H1 (cell line): ENCODE data around the gene ARID3B. TPM values are rescaled to one million over a fixed set of nuclear protein-coding genes. Genes with fewer than 3 reads are reported as not detected.

Source experiments
- CTCF ChIA-PET: fragments of 300-600 bp; sonication (Branson Sonifier 250); formaldehyde crosslinking; loops from one replicate; lab custom pipeline; 2021; ENCODE audit not compliant: partially characterized antibody; lab: Charles Lee
- POLR2A ChIA-PET: fragments of 300-600 bp; sonication (Branson Sonifier 250); formaldehyde crosslinking; loops from one replicate; lab custom pipeline; 2021; ENCODE audit warnings: inconsistent platforms; ENCODE audit not compliant: partially characterized antibody; lab: Charles Lee
- DNase-seq, 2 experiments: peaks; one replicate each; pipeline versions ENCODE4 v3.0.0 to v3.0.0-alpha.2; 2010 to 2022; ENCODE audit warnings: low spot score in 2 of 2, low read depth in 1 of 2, mixed read lengths in 1 of 2
- FAIRE-seq: peaks from 2 replicates; lab custom pipeline; 2011; peaks lifted over from hg19 to GRCh38; lab: Jason Lieb, UNC
- H2AFZ ChIP-seq: 2 replicates; pipeline ENCODE4 v1.8.1; 2012; ENCODE audit warnings: low read length, inconsistent platforms
- H2AK5ac ChIP-seq: 2 replicates; pipeline ENCODE4 v1.6.1; 2013; ENCODE audit warnings: low read depth, low read length
- H2BK120ac ChIP-seq: replicated peaks from 2 replicates; pipeline ENCODE3; 2013; ENCODE audit warnings: low read depth, low read length, inconsistent platforms
- H2BK12ac ChIP-seq: 2 replicates; pipeline ENCODE4 v1.6.1; 2013; ENCODE audit warnings: low read depth, low read length
- H2BK15ac ChIP-seq: 2 replicates; pipeline ENCODE4 v1.6.1; 2013; ENCODE audit warnings: low read length
- H2BK20ac ChIP-seq: 2 replicates; pipeline ENCODE4 v1.6.1; 2013; ENCODE audit warnings: low read length
- H2BK5ac ChIP-seq: 2 replicates; pipeline ENCODE4 v1.6.1; 2013; ENCODE audit warnings: low read depth, low read length
- H3K14ac ChIP-seq: 2 replicates; pipeline ENCODE4 v1.6.1; 2013; ENCODE audit warnings: inconsistent platforms; ENCODE audit not compliant: insufficient read length
- H3K18ac ChIP-seq: 2 replicates; pipeline ENCODE4 v1.6.1; 2013; ENCODE audit warnings: low read length; ENCODE audit errors: extremely low read depth
- H3K23ac ChIP-seq: 2 replicates; pipeline ENCODE4 v1.6.1; 2013; ENCODE audit warnings: inconsistent platforms; ENCODE audit not compliant: insufficient read length
- H3K23me2 ChIP-seq: 2 replicates; pipeline ENCODE4 v1.6.1; 2013; ENCODE audit warnings: low read depth, low read length
- H3K27ac ChIP-seq: 2 replicates; pipeline ENCODE4 v1.6.1; 2011; ENCODE audit warnings: low read depth, low read length, inconsistent platforms
- H3K27me3 ChIP-seq, 4 experiments: replicated peaks in 1 of 4; 1 replicate in 1 of 4; 2 replicates in 3 of 4; pipeline versions ENCODE4 v1.6.1 to v1.8.1; 2011 to 2013; ENCODE audit warnings: low read length in 3 of 4, mild to moderate bottlenecking in 3 of 4, inconsistent platforms in 2 of 4, mixed read lengths in 2 of 4, moderate library complexity in 1 of 4; ENCODE audit not compliant: control insufficient read depth in 3 of 4, insufficient read depth in 3 of 4; ENCODE audit errors: extremely low read depth in 1 of 4
- H3K36me3 ChIP-seq, 4 experiments: 2 replicates each; pipeline versions ENCODE4 v1.6.1 to v1.8.1; 2011 to 2013; ENCODE audit warnings: mild to moderate bottlenecking in 4 of 4, low read length in 3 of 4, moderate library complexity in 2 of 4, control low read depth in 1 of 4, inconsistent platforms in 1 of 4; ENCODE audit not compliant: insufficient read depth in 4 of 4, control insufficient read depth in 2 of 4
- H3K4ac ChIP-seq: replicated peaks from 2 replicates; pipeline ENCODE3; 2013; ENCODE audit warnings: low read length, low read depth, mixed read lengths, inconsistent platforms; ENCODE audit not compliant: insufficient read length
- H3K4me1 ChIP-seq, 4 experiments: replicated peaks in 1 of 4; 1 replicate in 1 of 4; 2 replicates in 3 of 4; pipeline versions ENCODE4 v1.6.1 to v1.8.1; 2011 to 2013; ENCODE audit warnings: low read length in 3 of 4, inconsistent platforms in 2 of 4, mixed read lengths in 1 of 4; ENCODE audit not compliant: insufficient read depth in 4 of 4, control insufficient read depth in 3 of 4
- H3K4me2 ChIP-seq, 2 experiments: 2 replicates each; pipeline versions ENCODE4 v1.6.1 to v1.8.1; 2011 to 2013; ENCODE audit warnings: low read depth in 2 of 2, low read length in 2 of 2, control low read depth in 1 of 2, inconsistent platforms in 1 of 2, mild to moderate bottlenecking in 1 of 2; ENCODE audit not compliant: insufficient read depth in 1 of 2
- H3K4me3 ChIP-seq, 4 experiments: fragments of 200-600, 300-600 bp in 1 of 4; sonication (generic), shearing (Covaris generic), sonication (Bioruptor Twin) in 1 of 4; 2 replicates each; pipeline versions ENCODE4 v1.5.1 to v1.8.1; 2011 to 2016; ENCODE audit warnings: low read length in 4 of 4, low read depth in 3 of 4, control low read depth in 2 of 4, inconsistent platforms in 2 of 4, mild to moderate bottlenecking in 2 of 4, mixed read lengths in 1 of 4, moderate library complexity in 1 of 4; ENCODE audit not compliant: insufficient read depth in 2 of 4; ENCODE audit errors: extremely low read depth in 1 of 4
- H3K56ac ChIP-seq: replicated peaks from 2 replicates; pipeline ENCODE3; 2013; ENCODE audit warnings: low read depth, mild to moderate bottlenecking, mixed read lengths, low read length, inconsistent platforms; ENCODE audit not compliant: insufficient read length
- H3K79me1 ChIP-seq: 2 replicates; pipeline ENCODE4 v1.6.1; 2013; ENCODE audit warnings: low read depth, low read length, control low read depth
- H3K79me2 ChIP-seq, 2 experiments: 2 replicates each; pipeline versions ENCODE4 v1.6.1 to v1.8.1; 2012 to 2013; ENCODE audit warnings: low read length in 2 of 2, mild to moderate bottlenecking in 2 of 2, inconsistent platforms in 1 of 2; ENCODE audit not compliant: insufficient read depth in 2 of 2, control insufficient read depth in 1 of 2
- H3K9ac ChIP-seq, 4 experiments: replicated peaks in 1 of 4; 1 replicate in 1 of 4; 2 replicates in 3 of 4; pipeline versions ENCODE4 v1.6.1 to v1.8.1; 2011 to 2013; ENCODE audit warnings: low read depth in 3 of 4, low read length in 3 of 4, control low read depth in 2 of 4, mild to moderate bottlenecking in 2 of 4, moderate library complexity in 2 of 4, inconsistent platforms in 1 of 4; ENCODE audit errors: extremely low read depth in 1 of 4
- H3K9me3 ChIP-seq, 2 experiments: 2 replicates each; pipeline versions ENCODE4 v1.6.1 to v1.8.1; 2012 to 2013; ENCODE audit warnings: mild to moderate bottlenecking in 2 of 2, moderate library complexity in 2 of 2, control low read depth in 1 of 2, inconsistent platforms in 1 of 2, low read depth in 1 of 2, low read length in 1 of 2, mixed read lengths in 1 of 2; ENCODE audit not compliant: insufficient read depth in 2 of 2
- H4K20me1 ChIP-seq, 2 experiments: replicated peaks in 1 of 2; 2 replicates each; pipeline versions ENCODE3 to v1.8.1; 2011 to 2013; ENCODE audit warnings: inconsistent platforms in 2 of 2, low read length in 2 of 2, mild to moderate bottlenecking in 1 of 2; ENCODE audit not compliant: insufficient read depth in 2 of 2, control insufficient read depth in 1 of 2
- H4K5ac ChIP-seq: 2 replicates; pipeline ENCODE4 v1.6.1; 2013; ENCODE audit warnings: low read length, low read depth, mixed read lengths, inconsistent platforms; ENCODE audit not compliant: insufficient read length
- H4K8ac ChIP-seq: 2 replicates; pipeline ENCODE4 v1.8.0; 2013; ENCODE audit warnings: mild to moderate bottlenecking, moderate library complexity, low read length, inconsistent platforms; ENCODE audit not compliant: insufficient read depth; ENCODE audit errors: extremely low read depth
- H4K91ac ChIP-seq: replicated peaks from 2 replicates; pipeline ENCODE3; 2013; ENCODE audit warnings: low read length, mixed read lengths, inconsistent platforms; ENCODE audit not compliant: insufficient read length
- BRCA1 ChIP-seq: IDR thresholded peaks from 2 replicates; pipeline ENCODE4 v1.6.1; 2012; ENCODE audit warnings: low read depth, low read length, improper control_type of control experiment
- CTCF ChIP-seq, 3 experiments: IDR thresholded peaks; 1 replicate in 2 of 3; 2 replicates in 1 of 3; pipeline versions ENCODE4 v1.5.1 to v1.6.1; 2011; ENCODE audit warnings: low read length in 3 of 3, mild to moderate bottlenecking in 3 of 3, inconsistent platforms in 2 of 3, low read depth in 1 of 3, moderate library complexity in 1 of 3; ENCODE audit not compliant: insufficient read depth in 1 of 3; ENCODE audit errors: control extremely low read depth in 1 of 3
- RXRA ChIP-seq: IDR thresholded peaks from 2 replicates; pipeline ENCODE4 v1.6.1; 2011; ENCODE audit warnings: low read depth, mild to moderate bottlenecking, low read length, moderate library complexity; ENCODE audit not compliant: insufficient read depth
- TCF12 ChIP-seq: IDR thresholded peaks from 2 replicates; pipeline ENCODE4 v1.6.1; 2011; ENCODE audit warnings: low read depth, mild to moderate bottlenecking, low read length
- WGBS, 2 experiments: shearing (Covaris generic) in 1 of 2; methylation state at CpG; one replicate each; pipeline versions ENCODE4 v1.1.6 to v1.1.7; 2013 to 2015; ENCODE audit warnings: low lambda C conversion rate in 2 of 2, mixed read lengths in 2 of 2, inconsistent platforms in 1 of 2, low coverage in 1 of 2, missing lambda C conversion rate in 1 of 2; ENCODE audit not compliant: insufficient replicate concordance in 2 of 2, insufficient coverage in 1 of 2, insufficient read length in 1 of 2; ENCODE audit errors: extremely low coverage in 1 of 2, missing lambda C conversion rate in 1 of 2; 5-methylcytosine and 5-hydroxymethylcytosine counted together
- polyA plus RNA-seq, 7 experiments: library from polyadenylated mRNA; depleted of rRNA in 3 of 7; stranded (reverse) in 5 of 7; unstranded in 2 of 7; fragments of >200 nt in 5 of 7; fragments of 200-250 nt in 2 of 7; gene quantifications; 1 replicate in 5 of 7; 2 replicates in 1 of 7; 4 replicates in 1 of 7; pipeline versions ENCODE4 v1.2.1 to v1.2.3, GENCODE V29; 2011 to 2013; ENCODE audit warnings: missing spikeins in 2 of 7, mixed read lengths in 2 of 7
- total RNA-seq: library from RNA; stranded (reverse); fragmentation: NEBNext Ultra II Directional; extraction: Animal tissue kit (Norgen Biotek cat#: 25700); gene quantifications from 2 replicates; pipeline ENCODE4 v1.2.1, GENCODE V29; 2021

The ARID3B gene
- total and polyA plus RNA-seq, 2 of the 8 experiments (the other 6 are each of a cell fraction or from before 2014, with no cell fraction given), result 81.0 to 115 TPM

DNA sequence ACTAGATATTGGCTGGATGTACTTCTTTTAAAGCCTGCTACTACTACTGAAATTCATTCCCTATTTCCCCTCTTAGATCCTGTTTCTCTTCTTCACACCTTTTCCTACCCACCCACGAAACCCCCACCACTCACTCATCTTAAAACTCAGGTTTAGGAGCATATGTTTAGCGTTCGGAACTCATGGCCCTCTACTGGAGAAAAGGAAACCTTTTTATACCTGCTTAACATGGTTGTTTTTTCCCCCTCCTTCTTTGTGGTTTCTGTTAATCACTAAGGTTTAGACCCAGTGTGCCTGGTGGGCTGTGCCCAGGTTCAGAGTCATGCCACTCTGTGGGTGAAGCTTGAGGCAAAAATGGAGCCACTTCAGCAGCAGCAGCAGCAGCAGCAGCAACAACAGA lies 2.6 kb downstream of the ARID3B start:
- H3K23me2 ChIP-seq, result peaks cover 16% of the 10 kb centered on the region
- no peak overlapping the region; the same call in 1 of the 2 replicates for H3K27ac ChIP-seq
- H4K20me1 ChIP-seq, result peaks cover 24 to 28% of the 10 kb centered on the region in 2 experiments
- H2AK5ac ChIP-seq, result no peak overlapping the region
- peak overlapping the region; percentile 78 to 95; a peak in 2 of 4 replicates for H3K4me2 ChIP-seq
- FAIRE-seq (no peak), DNase-seq (no peak)
- H2BK120ac ChIP-seq, result no peak overlapping the region
- no peak overlapping the region for H3K23ac ChIP-seq
- H4K5ac ChIP-seq, result no peak overlapping the region
- H2BK12ac ChIP-seq, result no peak overlapping the region
- H3K79me1 ChIP-seq, result peaks cover 4% of the 10 kb centered on the region; the same call in 1 of the 2 replicates
- H4K91ac ChIP-seq, result no peak overlapping the region
- WGBS, 2 experiments, result 63 to 100% methylated on average over 1 to 3 of the region's 3 CpGs
- H3K4ac ChIP-seq, result no peak overlapping the region
- H3K4me3 ChIP-seq, result peak overlapping the region in 1 of 4 experiments; percentile 100; a peak in 2 of 8 replicates
- H3K79me2 ChIP-seq, result peaks cover 29 to 81% of the 10 kb centered on the region in 2 experiments
- CTCF ChIA-PET, result interaction anchor here (1.1 kb wide), 1 partner anchor 169 kb away, joined by 3 read pairs; no protein-coding TSS in a partner anchor
- no peaks in the 10 kb centered on the region for H3K27me3 ChIP-seq
- H2BK5ac ChIP-seq, result no peak overlapping the region
- peaks cover 5 to 13% (median 8%) of the 10 kb centered on the region in 4 experiments; a peak in 6 of 7 replicates for H3K4me1 ChIP-seq
- no peak overlapping the region for H3K14ac ChIP-seq
- no peak overlapping the region for H2BK20ac ChIP-seq
- no peak overlapping the region for H3K56ac ChIP-seq
- H3K9me3 ChIP-seq, result no peaks in the 10 kb centered on the region
- H3K9ac ChIP-seq, result no peak overlapping the region
- H2AFZ ChIP-seq, result no peak overlapping the region
- peaks cover 6 to 41% (median 26%) of the 10 kb centered on the region in 4 experiments for H3K36me3 ChIP-seq
- H3K18ac ChIP-seq, result no peak overlapping the region
- POLR2A ChIA-PET, result interaction anchor here (0.7 to 2.3 kb wide), 4 partner anchors 14 to 55 kb away, joined by 3 to 7 read pairs (median 3); no protein-coding TSS in a partner anchor
- H2BK15ac ChIP-seq, result no peak overlapping the region
- TF ChIP-seq BRCA1 (no peak), TCF12 (no peak), CTCF (IDR thresholded peaks at IDR 0.05; ENCODE audit: control extremely low read depth in 1 of 3, insufficient read depth in 1 of 3, low read depth in 1 of 3, low read length in 3 of 3) (peak in 2 of 3 experiments; percentile 18 to 40; a peak in 2 of 4 replicates), RXRA (no peak)
- TF ChIP-seq, all 59 proteins: peak for 1
- no peak overlapping the region for H4K8ac ChIP-seq
